GM20000 (cell line): ENCODE results near the gene S100A5.

ENCODE experiments used
- DNase-seq: peaks from one replicate; pipeline ENCODE4 v3.0.0; 2012; ENCODE audit warnings: low spot score
- CTCF ChIP-seq: IDR thresholded peaks from 2 replicates; pipeline ENCODE4 v1.5.1; 2012; ENCODE audit warnings: mild to moderate bottlenecking, control low read depth; ENCODE audit errors: extremely low read depth, missing control alignments

Gene S100A5

DNA sequence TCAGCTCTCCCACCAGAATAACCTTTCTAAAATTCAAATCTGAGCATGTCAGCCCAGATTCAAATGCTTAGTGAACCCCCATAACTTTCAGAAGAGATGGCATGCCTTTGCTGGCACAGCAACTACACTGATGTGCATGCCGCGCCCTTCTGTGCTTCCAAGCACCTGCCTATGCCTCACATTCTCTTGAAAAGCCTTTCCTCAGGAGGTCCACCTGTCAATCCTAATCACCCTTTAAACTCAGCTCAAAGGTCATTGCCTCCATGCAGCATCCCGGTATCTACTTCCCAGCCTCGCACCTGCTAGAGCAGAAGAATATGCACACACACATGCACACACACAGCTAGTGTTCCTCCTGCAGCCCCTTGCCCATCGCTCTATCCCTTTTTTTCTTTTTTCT lies 30.1 kb upstream of the S100A5 start:
- TF ChIP-seq CTCF: no peak
- DNase-seq: no peak

- TF ChIP-seq CTCF: no peak
- DNase-seq: no peak
These were observed 28.7 kb upstream of the S100A5 start for GRCh38 chr1:153569465-153569864.

- DNase-seq: peak; percentile 86
- peak; percentile 97 for TF ChIP-seq CTCF
These were observed 27.8 kb upstream of the S100A5 start for GRCh38 chr1:153568367-153569099.

- DNase-seq: no peak
These were observed 27.1 kb upstream of the S100A5 start for GRCh38 chr1:153567621-153568366.

DNA sequence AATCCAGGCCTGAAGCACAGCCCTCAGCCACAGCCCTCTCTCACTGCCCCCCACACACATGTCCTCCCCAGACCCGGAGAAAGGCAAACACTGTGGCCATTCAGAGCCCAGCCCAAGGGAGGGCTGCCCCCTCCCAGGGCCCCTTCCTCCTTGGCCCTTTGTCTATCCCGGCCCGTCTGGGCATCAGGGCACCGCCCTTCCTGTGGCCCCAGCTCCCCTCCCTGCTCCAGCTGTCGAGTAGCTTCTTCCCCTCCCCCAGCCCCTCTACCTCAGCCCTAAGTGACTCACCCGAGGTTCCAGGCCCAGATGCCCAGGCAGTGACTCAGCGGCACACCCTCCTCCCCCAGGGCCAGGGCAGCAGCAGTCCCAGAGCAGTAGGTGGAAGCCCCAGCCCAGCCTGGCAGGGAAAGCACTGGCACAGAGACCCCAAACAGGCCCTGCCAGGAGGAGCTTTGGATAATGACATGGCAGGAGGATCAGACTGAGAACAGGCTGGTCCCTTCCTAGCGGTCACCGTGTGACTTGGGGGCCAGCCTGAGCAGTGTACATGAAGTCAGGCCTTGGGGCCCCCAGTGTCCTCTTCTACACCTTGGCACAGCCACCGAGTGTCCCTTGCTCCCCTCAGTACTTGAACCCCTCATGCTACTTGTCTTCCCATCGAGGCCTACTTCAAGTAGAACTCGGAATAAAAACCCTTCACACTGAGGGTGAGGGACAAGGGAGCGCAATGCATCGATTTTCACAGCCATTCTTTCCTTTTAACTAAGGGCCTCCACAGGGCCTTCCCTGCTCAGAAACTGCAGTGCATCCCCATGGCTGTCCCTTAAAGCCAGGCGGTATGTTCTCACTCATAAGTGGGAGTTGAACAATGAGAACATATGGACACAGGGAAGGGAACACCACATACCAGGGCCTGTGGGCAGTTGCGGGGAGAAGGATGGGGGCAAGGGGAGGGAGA lies 26.0 kb upstream of the S100A5 start:
- no peak for TF ChIP-seq CTCF
- no peak for DNase-seq

More at GRCh38 chr1:153567621-153568366, 27.1 kb upstream of the S100A5 start:
- no peak for TF ChIP-seq CTCF

DNA sequence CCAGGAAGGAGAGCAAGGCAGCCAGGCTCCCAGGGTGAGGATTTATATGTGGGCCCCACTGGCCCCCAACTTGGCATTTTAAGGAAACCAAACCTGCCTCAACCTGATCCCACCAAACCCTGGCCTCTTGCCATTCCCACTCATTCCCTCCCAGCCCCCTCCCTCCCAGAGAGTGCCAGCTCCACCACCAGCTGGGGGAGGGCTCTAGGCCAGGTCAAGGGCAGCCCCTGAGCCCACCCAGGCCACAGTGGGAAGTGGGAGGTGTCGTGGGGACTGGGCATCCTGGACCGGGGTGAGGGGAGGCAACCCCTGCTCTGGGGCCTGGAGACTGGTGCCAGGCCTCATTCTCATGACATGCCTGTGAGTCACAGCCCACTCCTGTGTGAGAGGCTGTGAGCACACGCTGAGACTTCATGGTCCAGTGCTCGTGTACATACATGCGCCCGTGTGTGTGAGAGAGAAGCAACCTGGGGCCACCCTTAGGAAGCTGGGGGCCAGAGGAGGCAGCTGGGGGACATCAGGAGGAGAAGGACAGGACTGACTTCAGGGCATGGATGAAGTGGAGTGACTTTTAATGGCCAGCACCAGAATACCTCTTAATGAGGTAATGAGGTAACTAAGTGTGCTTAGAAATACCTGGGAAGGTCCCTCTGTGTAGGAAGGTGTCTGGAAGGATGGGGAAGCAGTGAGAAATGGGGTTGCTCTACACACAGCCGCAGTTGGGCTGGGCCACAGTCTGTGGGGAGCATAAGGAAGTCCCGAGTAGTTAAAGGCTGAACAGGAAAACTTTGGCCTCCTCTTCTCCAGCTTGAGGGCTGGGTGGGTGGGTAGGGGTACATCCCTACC lies 25.0 kb upstream of the S100A5 start, which contains the start of gene S100A2:
Gene S100A2, minus strand, starts transcription at position 316 of the 846 bp plus-strand sequence. CDS start 1,967 bp downstream, outside the sequence.
- DNase-seq: no peak

More for the DNA sequence above, 25.0 kb upstream of the S100A5 start, which contains the start of gene S100A2:
- TF ChIP-seq CTCF: no peak
